ENCODE measurements around the gene NFIX.

- TF ChIP-seq CTCF (IDR thresholded peaks at IDR 0.05; ENCODE audit: low read depth, low read length) = no peak
- no peak for TF ChIP-seq EZH2phosphoT487 (IDR thresholded peaks at IDR 0.05; ENCODE audit: low read depth)
Observed at GRCh38 chr19:13047374-13047773, 52.1 kb downstream of the NFIX start.

Measured in OCI-LY3 (cell line).